GM23338 (cell line): ENCODE results near the gene EFTUD2.

Experiments
- CREB1 ChIP-seq: fragments of 250-450 bp; sonication (Bioruptor Pico); IDR thresholded peaks from 2 replicates; pipeline ENCODE4 v1.5.0; 2020; ENCODE audit warnings: low read depth, mild to moderate bottlenecking, moderate library complexity
- EZH2 ChIP-seq: fragments of 200-600 bp; sonication (generic); IDR thresholded peaks from one replicate; pipeline ENCODE4 v1.8.0; 2017; ENCODE audit warnings: antibody characterized with exemption, mild to moderate bottlenecking, low read depth; ENCODE audit not compliant: unreplicated experiment
- EZH2phosphoT487 ChIP-seq: fragments of 200-600 bp; sonication (generic); IDR thresholded peaks from one replicate; pipeline ENCODE4 v1.8.1; 2018; ENCODE audit warnings: antibody characterized with exemption; ENCODE audit not compliant: unreplicated experiment
- JUNB ChIP-seq: IDR thresholded peaks from one replicate; pipeline ENCODE4 v1.6.1; 2016; ENCODE audit warnings: antibody characterized with exemption; ENCODE audit not compliant: unreplicated experiment
- POLR2AphosphoS5 ChIP-seq: IDR thresholded peaks from 2 replicates; pipeline ENCODE4 v1.6.1; 2016; ENCODE audit warnings: antibody characterized with exemption, low read depth
- STAT1 ChIP-seq: IDR thresholded peaks from one replicate; pipeline ENCODE4 v1.6.1; 2016; ENCODE audit warnings: antibody characterized with exemption; ENCODE audit not compliant: unreplicated experiment
- TF ChIP-seq, protein P1 (sequence below), 2 experiments: fragments of 200-600 bp in 1 of 2; sonication (generic) in 1 of 2; conservative IDR thresholded peaks; 2 replicates each; pipeline versions ENCODE4 v1.5.1 to v1.6.1; 2016 to 2017; ENCODE audit warnings: antibody characterized with exemption in 2 of 2, low read depth in 2 of 2, mild to moderate bottlenecking in 2 of 2, moderate library complexity in 1 of 2

DNA sequence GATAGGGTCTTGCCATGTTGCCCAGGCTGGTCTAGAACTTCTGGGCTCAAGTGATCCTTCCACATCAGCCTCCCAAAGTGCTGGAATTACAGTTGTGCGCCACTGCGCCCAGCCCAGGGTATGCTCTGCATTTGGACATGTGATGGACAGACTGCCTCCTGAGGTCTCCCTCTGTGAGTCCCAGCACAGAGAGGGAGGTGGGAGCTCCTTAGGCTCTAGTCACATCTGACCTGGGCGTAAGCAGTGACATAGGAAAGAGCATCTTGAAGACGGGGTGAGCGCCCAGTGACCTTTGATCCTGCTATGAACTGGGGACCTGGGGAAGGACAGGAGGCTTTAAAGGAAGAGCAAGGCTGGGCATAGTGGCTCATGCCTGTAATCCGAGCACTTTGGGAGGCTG lies 18.2 kb upstream of the EFTUD2 start:
- TF ChIP-seq, protein P1, sequence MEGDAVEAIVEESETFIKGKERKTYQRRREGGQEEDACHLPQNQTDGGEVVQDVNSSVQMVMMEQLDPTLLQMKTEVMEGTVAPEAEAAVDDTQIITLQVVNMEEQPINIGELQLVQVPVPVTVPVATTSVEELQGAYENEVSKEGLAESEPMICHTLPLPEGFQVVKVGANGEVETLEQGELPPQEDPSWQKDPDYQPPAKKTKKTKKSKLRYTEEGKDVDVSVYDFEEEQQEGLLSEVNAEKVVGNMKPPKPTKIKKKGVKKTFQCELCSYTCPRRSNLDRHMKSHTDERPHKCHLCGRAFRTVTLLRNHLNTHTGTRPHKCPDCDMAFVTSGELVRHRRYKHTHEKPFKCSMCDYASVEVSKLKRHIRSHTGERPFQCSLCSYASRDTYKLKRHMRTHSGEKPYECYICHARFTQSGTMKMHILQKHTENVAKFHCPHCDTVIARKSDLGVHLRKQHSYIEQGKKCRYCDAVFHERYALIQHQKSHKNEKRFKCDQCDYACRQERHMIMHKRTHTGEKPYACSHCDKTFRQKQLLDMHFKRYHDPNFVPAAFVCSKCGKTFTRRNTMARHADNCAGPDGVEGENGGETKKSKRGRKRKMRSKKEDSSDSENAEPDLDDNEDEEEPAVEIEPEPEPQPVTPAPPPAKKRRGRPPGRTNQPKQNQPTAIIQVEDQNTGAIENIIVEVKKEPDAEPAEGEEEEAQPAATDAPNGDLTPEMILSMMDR (conservative IDR thresholded peaks at IDR 0.05; ENCODE audit: low read depth in 2 of 2), result no peak
- no peak for TF ChIP-seq EZH2
- no peak for TF ChIP-seq CREB1 (CRISPR knock-in tag)
- TF ChIP-seq EZH2phosphoT487, result no peak
- TF ChIP-seq POLR2AphosphoS5, result no peak
- no peak for TF ChIP-seq JUNB
- no peak for TF ChIP-seq STAT1
